ENCODE measurements around the gene MYO5C.

DNA sequence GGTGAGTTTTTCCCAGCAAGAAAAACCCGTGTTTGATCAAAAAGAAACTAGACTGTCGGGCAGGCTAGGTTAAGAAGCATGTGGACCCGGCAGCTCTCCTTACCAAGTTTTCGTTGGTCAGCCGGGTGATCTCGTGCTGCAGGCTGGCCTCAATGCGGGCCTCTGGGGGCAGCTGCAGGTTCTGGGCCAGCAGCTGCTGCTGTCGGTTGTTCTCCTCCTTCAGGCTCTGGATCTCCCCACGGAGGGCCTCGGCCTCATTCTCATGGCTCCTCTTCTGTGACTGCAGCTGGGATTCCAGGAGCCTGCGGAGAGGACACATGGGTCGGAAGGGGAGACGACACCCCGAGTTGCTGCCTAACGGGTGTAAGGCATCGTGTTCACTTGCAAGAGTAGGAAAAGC lies 44.5 kb upstream of the MYO5C start:
- TF ChIP-seq EP300 (IDR thresholded peaks at IDR 0.05; ENCODE audit: borderline replicate concordance in 1 of 2, control insufficient read depth in 1 of 2, low read depth in 2 of 2, low read length in 2 of 2) (no peak), FOXK2 (IDR thresholded peaks at IDR 0.05) (no peak), TCF12 (IDR thresholded peaks at IDR 0.05; ENCODE audit: low read depth, low read length) (no peak), KAT2A (conservative IDR thresholded peaks at IDR 0.05; ENCODE audit: control insufficient read depth, low read depth, low read length) (no peak), CHD4 (IDR thresholded peaks at IDR 0.05) (no peak), EZH2 (IDR thresholded peaks at IDR 0.05; ENCODE audit: borderline replicate concordance, control insufficient read depth, low read depth, low read length) (no peak), E2F4 (IDR thresholded peaks at IDR 0.05; ENCODE audit: low read depth, low read length) (no peak), FOXM1 (IDR thresholded peaks at IDR 0.05; ENCODE audit: low read depth, low read length) (no peak), LARP7 (IDR thresholded peaks at IDR 0.05) (no peak)
- TF ChIP-seq, protein P1, sequence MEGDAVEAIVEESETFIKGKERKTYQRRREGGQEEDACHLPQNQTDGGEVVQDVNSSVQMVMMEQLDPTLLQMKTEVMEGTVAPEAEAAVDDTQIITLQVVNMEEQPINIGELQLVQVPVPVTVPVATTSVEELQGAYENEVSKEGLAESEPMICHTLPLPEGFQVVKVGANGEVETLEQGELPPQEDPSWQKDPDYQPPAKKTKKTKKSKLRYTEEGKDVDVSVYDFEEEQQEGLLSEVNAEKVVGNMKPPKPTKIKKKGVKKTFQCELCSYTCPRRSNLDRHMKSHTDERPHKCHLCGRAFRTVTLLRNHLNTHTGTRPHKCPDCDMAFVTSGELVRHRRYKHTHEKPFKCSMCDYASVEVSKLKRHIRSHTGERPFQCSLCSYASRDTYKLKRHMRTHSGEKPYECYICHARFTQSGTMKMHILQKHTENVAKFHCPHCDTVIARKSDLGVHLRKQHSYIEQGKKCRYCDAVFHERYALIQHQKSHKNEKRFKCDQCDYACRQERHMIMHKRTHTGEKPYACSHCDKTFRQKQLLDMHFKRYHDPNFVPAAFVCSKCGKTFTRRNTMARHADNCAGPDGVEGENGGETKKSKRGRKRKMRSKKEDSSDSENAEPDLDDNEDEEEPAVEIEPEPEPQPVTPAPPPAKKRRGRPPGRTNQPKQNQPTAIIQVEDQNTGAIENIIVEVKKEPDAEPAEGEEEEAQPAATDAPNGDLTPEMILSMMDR (IDR thresholded peaks at IDR 0.05 in 2 of 3, conservative IDR thresholded peaks at IDR 0.05 in 1 of 3; ENCODE audit: control insufficient read depth in 2 of 3, extremely low read depth in 1 of 3, insufficient read depth in 1 of 3, low read depth in 3 of 3, low read length in 3 of 3), result no peak

Data from GM12878 (cell line).